Lung (tissue), 12 donors: ENCODE data around the gene SELENOP. TPM values are rescaled to one million over a fixed set of nuclear protein-coding genes. Genes with fewer than 3 reads are reported as not detected.
"Not testable (repeated sequence)": the region's sequence is repeated elsewhere in the genome, so short reads cannot be mapped to it uniquely, and the experiment has no call there.

Experiments
- ATAC-seq: fragments of 200-7000 bp; cut with Tn5 transposase; one replicate; pipeline ENCODE4 v1.9.1; 2020; ENCODE audit warnings: moderate number of reproducible peaks; ENCODE audit not compliant: insufficient read depth, low FRiP score
- DNase-seq, 3 donors: peaks; one replicate each; pipeline ENCODE4 v3.0.0-alpha.2; 2013 to 2017
- H3K27ac ChIP-seq, 2 donors: one replicate each; pipeline ENCODE4 v1.5.1; 2013; ENCODE audit warnings: mild to moderate bottlenecking in 2 of 2, moderate library complexity in 2 of 2, control low read depth in 1 of 2, inconsistent platforms in 1 of 2, low read depth in 1 of 2, low read length in 1 of 2
- H3K27me3 ChIP-seq, 3 donors: one replicate each; pipeline ENCODE4 v1.5.1; 2013; ENCODE audit warnings: low read length in 2 of 3; ENCODE audit not compliant: control insufficient read depth in 3 of 3, insufficient read depth in 3 of 3
- H3K36me3 ChIP-seq, 4 donors: one replicate each; pipeline ENCODE4 v1.5.1; 2013; ENCODE audit warnings: low read length in 4 of 4, mild to moderate bottlenecking in 1 of 4, moderate library complexity in 1 of 4; ENCODE audit not compliant: control insufficient read depth in 4 of 4, insufficient read depth in 4 of 4
- H3K4me1 ChIP-seq, 5 donors: one replicate each; pipeline ENCODE4 v1.5.1; 2013; ENCODE audit warnings: low read length in 5 of 5, mild to moderate bottlenecking in 2 of 5, moderate library complexity in 1 of 5; ENCODE audit not compliant: control insufficient read depth in 5 of 5, insufficient read depth in 5 of 5
- H3K4me3 ChIP-seq: one replicate; pipeline ENCODE4 v1.5.1; 2013; ENCODE audit warnings: mild to moderate bottlenecking, control low read depth, moderate library complexity
- H3K9ac ChIP-seq, 2 donors: one replicate each; pipeline ENCODE4 v1.5.1; 2013; ENCODE audit warnings: low read length in 2 of 2, control low read depth in 1 of 2; ENCODE audit not compliant: insufficient read depth in 1 of 2
- H3K9me3 ChIP-seq, 4 donors: one replicate each; pipeline ENCODE4 v1.5.1; 2013; ENCODE audit warnings: low read length in 3 of 4, mild to moderate bottlenecking in 1 of 4, moderate library complexity in 1 of 4; ENCODE audit not compliant: control insufficient read depth in 4 of 4, insufficient read depth in 3 of 4
- CTCF ChIP-seq: IDR thresholded peaks from 2 replicates; pipeline ENCODE4 v1.5.1; 2012; ENCODE audit warnings: mild to moderate bottlenecking; ENCODE audit errors: control extremely low read depth, extremely low read depth
- WGBS, 2 donors: extraction: QIAGEN DNeasy Blood & Tissue Kit; methylation state at CpG; one replicate each; pipeline ENCODE4 v1.1.7; 2013; 5-methylcytosine and 5-hydroxymethylcytosine counted together
- polyA plus RNA-seq, 2 donors: library from polyadenylated mRNA; stranded (reverse); fragments of 200-250 nt; gene quantifications; one replicate each; pipeline ENCODE4 v1.2.1, GENCODE V29; 2013
- total RNA-seq, 2 donors: library from RNA; depleted of rRNA in 1 of 2; stranded (reverse); fragments of >200 nt in 1 of 2; gene quantifications; one replicate each; pipeline ENCODE4 v1.2.1, GENCODE V29; 2014 to 2021
- donor health status: control.
- donor health status: control.
- donor health status: Bipolar disorder and iron deficiency.
- donor health status: healthy.
- donor health status: DM: yes; HTN: yes; CAD: no.

SELENOP gene
- total and polyA plus RNA-seq, 4 donors = 211 to 756 (median 335) TPM

GRCh38 chr5:42822548-42822947 lies 10.9 kb upstream of the SELENOP start:
- Histone ChIP-seq H3K9me3 (no peaks in the 10 kb centered on the region), H3K27ac (no peak overlapping the region), H3K4me3 (no peak overlapping the region), H3K36me3 (no peaks in the 10 kb centered on the region), H3K27me3 (no peaks in the 10 kb centered on the region), H3K4me1 (peaks cover 0 to 8% (median 0%) of the 10 kb centered on the region in 5 donors), H3K9ac (no peak overlapping the region)
- no peak for DNase-seq
- TF ChIP-seq CTCF = no peak
- WGBS, 2 donors = 89 to 93% methylated on average over 2 of the region's 2 CpGs
- no peak for ATAC-seq

DNA sequence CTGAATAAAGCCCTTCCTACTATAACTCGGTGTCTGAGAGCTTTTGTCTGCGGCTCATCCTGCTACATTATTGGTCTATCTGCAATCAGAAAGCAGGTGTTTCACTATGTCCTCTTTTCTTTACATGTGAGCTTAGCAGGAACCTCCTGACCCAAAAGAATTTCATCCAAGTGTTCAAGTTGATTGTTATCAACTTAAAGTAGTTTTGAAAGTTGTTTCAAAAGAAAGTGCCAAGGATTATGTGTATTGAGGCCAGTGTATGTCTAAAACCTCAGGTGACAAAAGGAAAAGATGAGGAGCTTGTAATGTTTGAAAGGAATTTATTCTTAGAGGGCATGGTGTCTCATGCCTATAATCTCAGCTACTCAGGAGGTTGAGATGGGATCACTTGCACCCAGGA lies 8.1 kb upstream of the SELENOP start:
- H3K9ac ChIP-seq = no peak overlapping the region
- 58 to 84% methylated on average over 2 of the region's 2 CpGs for WGBS, 2 donors
- TF ChIP-seq CTCF = no peak
- H3K4me1 ChIP-seq = peaks cover 0 to 2% (median 0%) of the 10 kb centered on the region in 5 donors
- no peak overlapping the region for H3K27ac ChIP-seq
- no peaks in the 10 kb centered on the region for H3K9me3 ChIP-seq
- no peaks in the 10 kb centered on the region for H3K36me3 ChIP-seq
- no peaks in the 10 kb centered on the region for H3K27me3 ChIP-seq
- no peak for ATAC-seq
- H3K4me3 ChIP-seq = no peak overlapping the region
- DNase-seq = no peak

- H3K4me1 ChIP-seq = peaks cover 0 to 14% (median 2%) of the 10 kb centered on the region in 5 donors
- 92 to 96% methylated on average over 2 of the region's 2 CpGs for WGBS, 2 donors
- not testable (repeated sequence) for DNase-seq, H3K36me3 ChIP-seq, ATAC-seq, H3K9me3 ChIP-seq, H3K27me3 ChIP-seq, H3K9ac ChIP-seq, H3K27ac ChIP-seq, H3K4me3 ChIP-seq
Measured at GRCh38 chr5:42816546-42816945, 4.9 kb upstream of the SELENOP start.

DNA sequence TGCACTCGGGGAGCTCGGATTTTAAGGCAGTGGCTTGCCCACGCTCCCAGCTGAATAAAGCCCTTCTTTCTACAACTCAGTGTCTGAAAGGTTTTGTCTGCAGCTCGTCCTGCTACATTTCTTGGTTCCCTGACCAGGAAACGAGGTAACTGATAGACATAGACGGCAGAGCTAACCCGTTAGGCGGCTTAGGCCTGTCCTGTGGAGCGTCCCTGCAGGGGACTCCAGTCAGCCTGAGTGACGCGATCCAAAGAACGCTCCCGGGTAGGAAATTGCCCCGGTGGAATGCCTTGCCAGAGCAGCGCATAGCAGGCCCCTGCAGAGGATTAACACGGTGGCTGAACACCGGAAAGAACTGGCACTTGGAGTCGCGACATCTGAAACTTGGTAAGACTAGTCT lies 1.8 kb upstream of the SELENOP start:
- no peak for ATAC-seq
- peaks cover 0 to 19% (median 2%) of the 10 kb centered on the region in 5 donors for H3K4me1 ChIP-seq
- H3K9ac ChIP-seq = no peak overlapping the region
- no peak for TF ChIP-seq CTCF
- H3K27me3 ChIP-seq = no peaks in the 10 kb centered on the region
- no peak overlapping the region for H3K27ac ChIP-seq
- H3K9me3 ChIP-seq = no peaks in the 10 kb centered on the region
- H3K4me3 ChIP-seq = no peak overlapping the region
- 91 to 95% methylated on average over 19 of the region's 19 CpGs for WGBS, 2 donors
- no peak for DNase-seq
- no peaks in the 10 kb centered on the region for H3K36me3 ChIP-seq
